ENCODE measurements around the gene ZNRF3. TPM values are rescaled to one million over a fixed set of nuclear protein-coding genes. Genes with fewer than 3 reads are reported as not detected.
"Not testable (repeated sequence)": the region's sequence is repeated elsewhere in the genome, so short reads cannot be mapped to it uniquely, and the experiment has no call there.

Gene ZNRF3
- total and polyA plus RNA-seq, 8 donors = 2.4 to 6.8 (median 3.9) TPM

GRCh38 chr22:29003552-29003951, 120.2 kb downstream of the ZNRF3 start:
- 94 to 97% methylated on average over 4 of the region's 4 CpGs for WGBS, 2 donors
- TF ChIP-seq CTCF (IDR thresholded peaks at IDR 0.05) = no peak
- Histone ChIP-seq H3K4me1 (peaks cover 10 to 31% (median 26%) of the 10 kb centered on the region in 3 donors), H3K36me3 (no peaks in the 10 kb centered on the region), H3K9me3 (no peaks in the 10 kb centered on the region), H3K27me3 (no peaks in the 10 kb centered on the region), H3K4me3 (no peak overlapping the region), H3K27ac (peak overlapping the region in 2 of 4 donors; percentile 76 to 81)
- intact Hi-C loops (cut with DNase I) = no loop called here
- ATAC-seq (no peak), FAIRE-seq (no peak), DNase-seq (no peak)

- Histone ChIP-seq H3K4me1 (peaks cover 10 to 31% (median 26%) of the 10 kb centered on the region in 3 donors), H3K27me3 (no peaks in the 10 kb centered on the region), H3K9me3 (no peaks in the 10 kb centered on the region), H3K27ac (peak overlapping the region in 3 of 4 donors; percentile 60 to 81 (median 76)), H3K36me3 (no peaks in the 10 kb centered on the region), H3K4me3 (peak overlapping the region in 1 of 4 donors; percentile 24)
- no peak for TF ChIP-seq CTCF (IDR thresholded peaks at IDR 0.05)
- FAIRE-seq (no peak), DNase-seq (peak in 5 of 6 donors; percentile 26 to 66 (median 44)), ATAC-seq (peak; percentile 27 to 74 (median 72))
- 28 to 33% methylated on average over 9 of the region's 9 CpGs for WGBS, 2 donors
- intact Hi-C loops (cut with DNase I) = no loop called here
These were observed 120.7 kb downstream of the ZNRF3 start for GRCh38 chr22:29003975-29004646.

GRCh38 chr22:29004647-29005371, 121.4 kb downstream of the ZNRF3 start:
- FAIRE-seq = no peak
- Histone ChIP-seq H3K27me3 (no peaks in the 10 kb centered on the region), H3K4me3 (peak overlapping the region in 1 of 4 donors; percentile 24), H3K27ac (peak overlapping the region in 3 of 4 donors; percentile 60 to 81 (median 76)), H3K9me3 (no peaks in the 10 kb centered on the region), H3K4me1 (peaks cover 10 to 31% (median 26%) of the 10 kb centered on the region in 3 donors), H3K36me3 (no peaks in the 10 kb centered on the region)
- DNase-seq = peak; percentile 59 to 88 (median 75)
- 8 to 23% methylated on average over 20 of the region's 20 CpGs for WGBS, 2 donors
- no peak for TF ChIP-seq CTCF (IDR thresholded peaks at IDR 0.05)
- intact Hi-C loops (cut with DNase I) = no loop called here
- ATAC-seq = peak; percentile 89 to 94 (median 92)

- intact Hi-C loops (cut with DNase I) = not testable (repeated sequence)
- peak overlapping the region in 2 of 4 donors; percentile 76 to 81 for H3K27ac ChIP-seq
These were observed 122.4 kb downstream of the ZNRF3 start for GRCh38 chr22:29005754-29006153.

GRCh38 chr22:29006346-29006745, 123.0 kb downstream of the ZNRF3 start:
- no peak overlapping the region for H3K4me3 ChIP-seq
- TF ChIP-seq CTCF (IDR thresholded peaks at IDR 0.05) = no peak
- peak overlapping the region in 1 of 4 donors; percentile 76 for H3K27ac ChIP-seq
- no peak for ATAC-seq
- no peaks in the 10 kb centered on the region for H3K27me3 ChIP-seq
- intact Hi-C loops (cut with DNase I) = no loop called here
- FAIRE-seq = no peak
- peaks cover 10 to 31% (median 26%) of the 10 kb centered on the region in 3 donors for H3K4me1 ChIP-seq
- no peaks in the 10 kb centered on the region for H3K9me3 ChIP-seq
- 55 to 63% methylated on average over 8 of the region's 8 CpGs for WGBS, 2 donors
- DNase-seq = no peak
- no peaks in the 10 kb centered on the region for H3K36me3 ChIP-seq

More at GRCh38 chr22:29005754-29006153, 122.4 kb downstream of the ZNRF3 start:
- H3K4me1 ChIP-seq = peaks cover 10 to 31% (median 26%) of the 10 kb centered on the region in 3 donors
- DNase-seq, H3K4me3 ChIP-seq, H3K36me3 ChIP-seq, FAIRE-seq, ATAC-seq, H3K9me3 ChIP-seq, H3K27me3 ChIP-seq: not testable (repeated sequence)
- WGBS, 2 donors = 91 to 92% methylated on average over 8 of the region's 8 CpGs
